Measurements from ENCODE around the gene GPC1.

Gene GPC1

GRCh38 chr2:240412211-240412861, 23.1 kb upstream of the GPC1 start:
- no peak for TF ChIP-seq CTCF (conservative IDR thresholded peaks at IDR 0.05)
- no peak for TF ChIP-seq ZFX (IDR thresholded peaks at IDR 0.05)
- H3K27ac ChIP-seq = no peak overlapping the region

GRCh38 chr2:240412975-240413812, 22.3 kb upstream of the GPC1 start:
- TF ChIP-seq ZFX (IDR thresholded peaks at IDR 0.05) = no peak
- no peak for TF ChIP-seq CTCF (conservative IDR thresholded peaks at IDR 0.05)
- no peak overlapping the region for H3K27ac ChIP-seq

GRCh38 chr2:240413813-240414429, 21.5 kb upstream of the GPC1 start:
- H3K27ac ChIP-seq = no peak overlapping the region
- TF ChIP-seq CTCF (conservative IDR thresholded peaks at IDR 0.05) (no peak), ZFX (IDR thresholded peaks at IDR 0.05) (no peak)

GRCh38 chr2:240416821-240417220, 18.6 kb upstream of the GPC1 start:
- no peak for TF ChIP-seq ZFX (IDR thresholded peaks at IDR 0.05)
- TF ChIP-seq CTCF (conservative IDR thresholded peaks at IDR 0.05) = no peak
- no peak overlapping the region for H3K27ac ChIP-seq

GRCh38 chr2:240418311-240418710, 17.2 kb upstream of the GPC1 start:
- no peak overlapping the region for H3K27ac ChIP-seq
- TF ChIP-seq ZFX (IDR thresholded peaks at IDR 0.05) (no peak), CTCF (conservative IDR thresholded peaks at IDR 0.05) (no peak)

GRCh38 chr2:240419271-240419670, 16.2 kb upstream of the GPC1 start:
- TF ChIP-seq ZFX (IDR thresholded peaks at IDR 0.05) (no peak), CTCF (conservative IDR thresholded peaks at IDR 0.05) (no peak)
- no peak overlapping the region for H3K27ac ChIP-seq

- no peak overlapping the region for H3K27ac ChIP-seq
- TF ChIP-seq CTCF (conservative IDR thresholded peaks at IDR 0.05) (no peak), ZFX (IDR thresholded peaks at IDR 0.05) (no peak)
Observed at GRCh38 chr2:240419723-240420122, 15.7 kb upstream of the GPC1 start.

All from C4-2B (cell line).